Measurements from ENCODE around the gene TRIP11.

Gene TRIP11

DNA sequence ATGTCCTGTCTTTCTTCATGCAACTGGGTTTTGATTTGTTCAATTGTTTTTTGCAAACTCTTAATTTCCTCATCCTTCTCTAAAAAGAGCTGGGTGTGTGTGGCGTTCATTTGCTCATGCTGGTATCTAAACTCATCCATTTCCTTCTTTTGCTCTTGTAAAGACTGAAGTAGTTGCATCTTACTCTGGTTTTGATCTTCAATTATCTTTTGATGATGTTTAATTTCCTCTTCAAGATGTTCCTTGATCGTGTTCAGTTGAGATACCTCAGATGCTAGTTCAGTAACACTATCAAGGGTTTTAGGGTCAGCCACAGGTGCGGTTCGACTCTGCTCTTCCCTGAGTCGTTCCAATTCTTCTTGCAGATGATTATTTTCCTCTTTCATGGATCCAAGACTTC, 34.8 kb downstream of the TRIP11 start:
- Histone ChIP-seq H3K9me3 (replicated peaks; ENCODE audit: low read length) (no peaks in the 10 kb centered on the region), H3K4me1 (ENCODE audit: control insufficient read depth, insufficient read depth, low read length) (no peaks in the 10 kb centered on the region), H3K4me3 (ENCODE audit: low read length) (no peak overlapping the region), H3K4me2 (ENCODE audit: low read length) (no peak overlapping the region), H3K9ac (ENCODE audit: low read depth, low read length) (no peak overlapping the region), H3K27me3 (ENCODE audit: control insufficient read depth, insufficient read depth, low read length) (no peaks in the 10 kb centered on the region), H3K36me3 (ENCODE audit: insufficient read depth, low read length) (peaks cover 36% of the 10 kb centered on the region)

DNA sequence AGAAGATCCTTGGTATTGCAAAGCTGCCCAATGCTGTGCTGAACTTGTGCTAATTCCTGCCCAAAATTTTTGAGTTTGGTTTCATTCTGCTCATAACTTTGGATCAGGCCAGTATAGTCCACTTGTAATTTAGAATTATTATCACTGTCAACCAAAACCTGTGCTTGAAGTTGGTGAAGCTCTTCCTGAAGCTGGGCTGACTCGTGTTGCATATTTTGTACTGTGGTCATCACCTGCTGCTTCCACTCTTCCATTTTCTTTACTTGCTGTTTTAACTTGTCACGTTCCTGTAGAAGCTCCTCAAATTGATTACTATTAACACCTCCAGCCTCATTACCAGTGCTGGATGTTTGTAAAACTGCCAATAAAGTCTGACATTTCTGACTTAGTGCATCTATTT, 35.8 kb downstream of the TRIP11 start:
- Histone ChIP-seq H3K4me3 (ENCODE audit: low read length) (no peak overlapping the region), H3K4me1 (ENCODE audit: control insufficient read depth, insufficient read depth, low read length) (no peaks in the 10 kb centered on the region), H3K27me3 (ENCODE audit: control insufficient read depth, insufficient read depth, low read length) (no peaks in the 10 kb centered on the region)

DNA sequence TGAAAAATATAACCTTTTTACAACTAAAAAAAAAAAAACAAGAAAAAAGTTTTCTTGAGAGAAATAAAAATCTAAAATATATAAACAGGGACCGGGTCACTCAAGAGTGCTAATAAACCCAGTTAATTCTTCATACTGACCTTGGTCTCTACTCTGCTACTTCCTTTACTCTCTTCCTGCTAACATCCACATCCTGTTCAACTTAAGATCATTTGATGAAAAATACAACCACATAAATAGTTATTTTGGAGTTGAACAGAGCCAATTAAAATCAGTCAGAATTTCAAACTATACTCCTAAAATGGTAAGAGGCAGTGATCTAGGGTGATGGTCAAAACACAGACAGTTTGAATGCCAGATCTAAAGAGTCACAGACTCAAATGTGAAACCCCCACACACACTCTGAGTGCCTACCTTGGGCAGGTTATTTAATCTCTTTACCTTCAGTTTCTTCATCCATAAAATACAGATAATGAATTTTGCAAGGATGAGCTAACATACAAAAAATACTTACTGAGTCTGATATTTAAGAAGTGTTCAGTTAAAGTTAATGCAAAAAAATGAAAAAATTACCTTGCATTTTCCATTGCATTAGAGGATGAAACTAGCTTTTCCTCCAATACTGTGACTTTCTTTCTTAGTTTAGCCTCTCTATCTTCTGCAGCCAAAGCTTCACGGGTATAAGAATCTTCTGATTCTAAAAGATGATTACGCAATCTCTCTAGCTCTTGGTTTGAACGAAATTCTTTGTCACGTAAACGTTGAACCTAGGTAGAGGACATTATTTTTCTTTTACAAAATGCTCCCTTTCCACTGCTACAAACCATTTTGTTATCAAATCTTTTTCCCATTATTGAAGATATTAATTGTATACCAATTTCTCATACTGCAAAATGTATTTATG, 40.9 kb downstream of the TRIP11 start:
- Histone ChIP-seq H3K36me3 (ENCODE audit: insufficient read depth, low read length) (peaks cover 12% of the 10 kb centered on the region), H3K9ac (ENCODE audit: low read depth, low read length) (no peak overlapping the region)

More for the DNA sequence above, 35.8 kb downstream of the TRIP11 start:
- Histone ChIP-seq H3K36me3 (ENCODE audit: insufficient read depth, low read length) (peaks cover 40% of the 10 kb centered on the region), H3K9ac (ENCODE audit: low read depth, low read length) (no peak overlapping the region), H3K9me3 (replicated peaks; ENCODE audit: low read length) (no peaks in the 10 kb centered on the region), H3K4me2 (ENCODE audit: low read length) (no peak overlapping the region)

DNA sequence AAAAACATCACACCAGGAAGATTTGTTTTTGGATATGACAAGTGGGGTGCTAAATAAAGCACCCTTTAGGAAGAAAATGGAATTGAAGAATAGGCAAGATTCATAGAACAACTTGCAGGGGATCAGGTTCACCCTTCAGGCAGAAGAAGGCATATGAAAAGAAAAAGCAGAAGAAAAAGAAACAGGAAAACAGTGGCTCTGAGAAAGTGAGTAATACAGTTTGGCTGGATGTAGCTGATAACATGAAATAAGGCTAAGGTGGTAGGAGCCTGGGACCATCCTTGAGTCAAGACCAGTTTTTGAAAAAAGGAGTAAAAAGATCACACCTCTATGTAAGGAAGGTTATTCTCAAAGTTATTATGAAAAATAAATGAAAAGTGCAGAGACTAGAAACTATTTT, 42.4 kb downstream of the TRIP11 start:
- H3K36me3 ChIP-seq (ENCODE audit: insufficient read depth, low read length) = peaks cover 9% of the 10 kb centered on the region
- no peak overlapping the region for H3K4me3 ChIP-seq (ENCODE audit: low read length)
- no peaks in the 10 kb centered on the region for H3K27me3 ChIP-seq (ENCODE audit: control insufficient read depth, insufficient read depth, low read length)
- no peak overlapping the region for H3K4me2 ChIP-seq (ENCODE audit: low read length)
- no peaks in the 10 kb centered on the region for H3K9me3 ChIP-seq (replicated peaks; ENCODE audit: low read length)
- peak overlapping the region; percentile 8 for H3K9ac ChIP-seq (ENCODE audit: low read depth, low read length)
- peaks cover 12% of the 10 kb centered on the region for H3K4me1 ChIP-seq (ENCODE audit: control insufficient read depth, insufficient read depth, low read length)

More for the DNA sequence above, 40.9 kb downstream of the TRIP11 start:
- Histone ChIP-seq H3K4me2 (ENCODE audit: low read length) (no peak overlapping the region), H3K4me3 (ENCODE audit: low read length) (no peak overlapping the region), H3K9me3 (replicated peaks; ENCODE audit: low read length) (no peaks in the 10 kb centered on the region), H3K27me3 (ENCODE audit: control insufficient read depth, insufficient read depth, low read length) (no peaks in the 10 kb centered on the region), H3K4me1 (ENCODE audit: control insufficient read depth, insufficient read depth, low read length) (peaks cover 12% of the 10 kb centered on the region)

DNA sequence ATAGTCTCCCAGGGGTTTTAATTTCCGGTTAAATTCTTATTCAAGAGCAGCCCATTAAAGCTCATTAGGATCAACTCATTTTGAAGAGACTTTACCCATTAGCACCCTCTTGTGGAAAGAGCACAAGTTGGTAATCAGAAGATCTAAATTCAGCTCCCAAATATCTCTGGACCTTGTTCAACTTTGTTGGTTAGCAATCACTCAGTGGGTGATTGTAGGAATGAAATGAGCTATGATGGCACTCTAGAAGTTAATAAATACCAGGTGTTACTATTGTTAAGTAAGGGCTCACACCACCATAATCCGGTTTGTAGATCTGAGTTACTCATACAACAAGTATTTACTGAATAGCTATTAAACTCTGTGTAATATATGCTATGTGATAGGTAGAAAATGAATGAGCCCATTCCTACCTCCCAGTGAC, 42.9 kb downstream of the TRIP11 start:
- no peak overlapping the region for H3K4me2 ChIP-seq (ENCODE audit: low read length)
- no peaks in the 10 kb centered on the region for H3K9me3 ChIP-seq (replicated peaks; ENCODE audit: low read length)
- H3K27me3 ChIP-seq (ENCODE audit: control insufficient read depth, insufficient read depth, low read length) = no peaks in the 10 kb centered on the region
- H3K4me1 ChIP-seq (ENCODE audit: control insufficient read depth, insufficient read depth, low read length) = peaks cover 12% of the 10 kb centered on the region
- peak overlapping the region; percentile 8 for H3K9ac ChIP-seq (ENCODE audit: low read depth, low read length)
- H3K4me3 ChIP-seq (ENCODE audit: low read length) = no peak overlapping the region
- peaks cover 14% of the 10 kb centered on the region for H3K36me3 ChIP-seq (ENCODE audit: insufficient read depth, low read length)

DNA sequence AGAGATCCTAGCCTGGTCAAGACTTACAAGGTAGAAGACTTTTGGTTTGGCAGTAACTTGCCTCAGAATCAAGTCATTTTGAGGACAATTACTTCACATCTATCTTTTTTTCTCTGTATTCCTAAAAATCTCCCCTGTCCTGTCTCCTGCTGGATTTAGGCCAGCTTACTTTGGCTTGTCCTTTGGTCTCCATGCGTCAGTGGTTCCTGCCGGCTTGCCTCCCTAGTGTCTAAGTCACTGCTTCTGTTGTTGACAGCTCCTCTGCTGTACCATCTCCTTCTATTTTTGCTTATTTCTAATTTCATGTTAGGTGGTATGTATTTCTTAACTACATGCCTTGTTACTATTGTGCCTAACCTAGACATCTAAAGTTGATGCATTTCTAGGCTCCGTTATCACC, 52.7 kb downstream of the TRIP11 start:
- peaks cover 39% of the 10 kb centered on the region for H3K4me1 ChIP-seq (ENCODE audit: control insufficient read depth, insufficient read depth, low read length)
- H3K27me3 ChIP-seq (ENCODE audit: control insufficient read depth, insufficient read depth, low read length) = no peaks in the 10 kb centered on the region
- H3K4me3 ChIP-seq (ENCODE audit: low read length) = no peak overlapping the region
- peaks cover 36% of the 10 kb centered on the region for H3K36me3 ChIP-seq (ENCODE audit: insufficient read depth, low read length)
- H3K9me3 ChIP-seq (replicated peaks; ENCODE audit: low read length) = no peaks in the 10 kb centered on the region
- no peak overlapping the region for H3K9ac ChIP-seq (ENCODE audit: low read depth, low read length)
- H3K4me2 ChIP-seq (ENCODE audit: low read length) = no peak overlapping the region

DNA sequence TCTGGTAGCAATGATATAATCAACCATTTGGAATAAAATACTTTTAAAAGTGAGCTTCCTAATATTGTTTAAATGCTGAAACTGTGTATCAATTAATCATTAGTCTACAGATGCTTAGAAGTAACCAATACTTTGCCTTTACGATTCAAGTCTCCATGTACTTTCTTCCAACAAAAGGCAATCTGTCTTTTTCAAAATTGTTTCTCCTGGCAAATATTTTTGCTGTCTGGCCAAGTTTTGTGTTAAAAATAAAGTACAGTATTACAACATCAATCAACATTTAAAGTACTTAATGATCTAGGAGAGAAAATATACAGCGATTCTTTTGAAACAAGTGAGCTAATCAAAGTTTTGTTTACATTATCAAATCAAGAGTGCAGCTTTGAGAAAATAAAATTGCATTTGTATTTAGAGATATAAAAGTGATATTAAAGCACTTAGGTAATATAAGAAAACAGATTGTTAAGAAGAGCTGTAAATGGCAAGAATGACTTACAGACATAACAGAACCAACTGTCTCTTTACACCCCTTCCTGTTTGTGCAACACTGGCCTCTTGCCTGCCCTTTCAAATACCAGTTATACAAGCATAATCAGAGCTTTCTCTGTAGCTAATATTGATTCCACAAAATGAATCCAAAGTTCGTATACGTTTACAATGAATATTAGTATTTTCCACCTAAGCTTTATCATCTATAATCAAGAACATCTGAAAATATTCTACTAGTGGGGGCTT, 54.2 kb downstream of the TRIP11 start:
- peaks cover 39% of the 10 kb centered on the region for H3K4me1 ChIP-seq (ENCODE audit: control insufficient read depth, insufficient read depth, low read length)
- H3K27me3 ChIP-seq (ENCODE audit: control insufficient read depth, insufficient read depth, low read length) = no peaks in the 10 kb centered on the region
- H3K9ac ChIP-seq (ENCODE audit: low read depth, low read length) = peak overlapping the region; percentile 7
- no peaks in the 10 kb centered on the region for H3K9me3 ChIP-seq (replicated peaks; ENCODE audit: low read length)
- peak overlapping the region; percentile 52 for H3K4me2 ChIP-seq (ENCODE audit: low read length)
- peak overlapping the region; percentile 25 for H3K4me3 ChIP-seq (ENCODE audit: low read length)
- H3K36me3 ChIP-seq (ENCODE audit: insufficient read depth, low read length) = peaks cover 21% of the 10 kb centered on the region

DNA sequence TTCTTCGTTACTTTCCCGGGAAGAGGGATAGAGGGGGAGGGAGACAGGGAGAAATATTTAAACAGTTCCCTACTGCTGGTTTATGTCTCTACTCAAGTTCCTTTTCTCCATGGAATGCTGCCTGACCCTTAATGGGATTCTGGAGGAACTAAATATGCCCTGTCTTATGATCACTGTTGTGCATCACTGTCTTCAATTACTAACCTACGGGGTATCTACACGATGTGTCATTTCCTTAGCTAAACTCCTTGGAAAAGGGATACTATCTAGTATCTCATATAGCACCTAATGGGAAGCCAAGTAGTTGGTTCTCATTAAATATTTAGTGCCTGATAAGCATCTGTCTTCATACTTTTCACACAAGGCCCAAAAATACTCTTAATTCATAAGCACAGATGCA, 54.9 kb downstream of the TRIP11 start:
- Histone ChIP-seq H3K9ac (ENCODE audit: low read depth, low read length) (peak overlapping the region; percentile 11), H3K27me3 (ENCODE audit: control insufficient read depth, insufficient read depth, low read length) (no peaks in the 10 kb centered on the region), H3K9me3 (replicated peaks; ENCODE audit: low read length) (no peaks in the 10 kb centered on the region), H3K4me1 (ENCODE audit: control insufficient read depth, insufficient read depth, low read length) (peaks cover 44% of the 10 kb centered on the region), H3K36me3 (ENCODE audit: insufficient read depth, low read length) (peaks cover 21% of the 10 kb centered on the region), H3K4me2 (ENCODE audit: low read length) (peak overlapping the region; percentile 52), H3K4me3 (ENCODE audit: low read length) (no peak overlapping the region)

DNA sequence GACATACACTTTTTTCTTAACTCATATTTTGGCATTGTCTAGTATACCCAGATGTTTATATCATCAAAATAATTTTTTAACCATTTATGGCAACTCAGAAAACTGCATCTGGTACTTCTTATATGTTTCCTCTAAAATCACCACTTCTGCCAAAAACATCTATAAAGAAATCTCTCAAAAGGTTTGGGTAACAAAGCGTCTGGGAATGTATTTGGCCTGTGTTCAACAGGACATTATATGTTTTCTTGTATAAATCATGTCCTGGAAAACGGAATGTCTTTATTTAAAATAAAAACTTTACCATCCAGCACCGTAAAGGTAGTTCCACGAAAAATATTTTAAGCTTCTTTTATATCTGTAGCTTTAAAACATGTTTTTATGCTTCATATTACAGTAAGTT, 56.3 kb downstream of the TRIP11 start:
- H3K4me1 ChIP-seq (ENCODE audit: control insufficient read depth, insufficient read depth, low read length) = peaks cover 52% of the 10 kb centered on the region
- H3K4me3 ChIP-seq (ENCODE audit: low read length) = no peak overlapping the region

DNA sequence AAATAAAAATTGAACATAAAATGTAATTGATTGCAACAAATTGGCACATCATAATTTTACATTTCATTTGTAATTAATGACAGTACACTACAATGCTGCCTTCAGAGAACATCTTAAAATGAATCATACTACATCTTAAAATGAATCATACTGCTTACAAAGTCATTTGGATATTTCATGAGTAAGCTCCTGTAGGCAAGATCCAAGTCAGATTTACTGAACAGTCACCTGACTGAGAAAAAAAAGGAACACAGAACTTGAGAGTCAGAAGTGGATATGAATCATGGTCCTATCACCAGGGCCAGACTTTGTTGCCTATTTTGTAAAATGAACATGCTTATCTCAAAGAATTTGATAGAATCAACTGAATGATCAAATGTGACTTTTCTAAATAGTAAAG, 59.7 kb downstream of the TRIP11 start:
- H3K4me3 ChIP-seq (ENCODE audit: low read length) = no peak overlapping the region
- H3K27me3 ChIP-seq (ENCODE audit: control insufficient read depth, insufficient read depth, low read length) = no peaks in the 10 kb centered on the region
- H3K4me2 ChIP-seq (ENCODE audit: low read length) = peak overlapping the region; percentile 60
- no peaks in the 10 kb centered on the region for H3K9me3 ChIP-seq (replicated peaks; ENCODE audit: low read length)
- H3K4me1 ChIP-seq (ENCODE audit: control insufficient read depth, insufficient read depth, low read length) = peaks cover 56% of the 10 kb centered on the region
- peak overlapping the region; percentile 15 for H3K9ac ChIP-seq (ENCODE audit: low read depth, low read length)
- H3K36me3 ChIP-seq (ENCODE audit: insufficient read depth, low read length) = no peaks in the 10 kb centered on the region

More for the DNA sequence above, 56.3 kb downstream of the TRIP11 start:
- H3K36me3 ChIP-seq (ENCODE audit: insufficient read depth, low read length) = peaks cover 21% of the 10 kb centered on the region
- no peaks in the 10 kb centered on the region for H3K27me3 ChIP-seq (ENCODE audit: control insufficient read depth, insufficient read depth, low read length)
- H3K9me3 ChIP-seq (replicated peaks; ENCODE audit: low read length) = no peaks in the 10 kb centered on the region
- H3K4me2 ChIP-seq (ENCODE audit: low read length) = peak overlapping the region; percentile 30
- H3K9ac ChIP-seq (ENCODE audit: low read depth, low read length) = no peak overlapping the region

DNA sequence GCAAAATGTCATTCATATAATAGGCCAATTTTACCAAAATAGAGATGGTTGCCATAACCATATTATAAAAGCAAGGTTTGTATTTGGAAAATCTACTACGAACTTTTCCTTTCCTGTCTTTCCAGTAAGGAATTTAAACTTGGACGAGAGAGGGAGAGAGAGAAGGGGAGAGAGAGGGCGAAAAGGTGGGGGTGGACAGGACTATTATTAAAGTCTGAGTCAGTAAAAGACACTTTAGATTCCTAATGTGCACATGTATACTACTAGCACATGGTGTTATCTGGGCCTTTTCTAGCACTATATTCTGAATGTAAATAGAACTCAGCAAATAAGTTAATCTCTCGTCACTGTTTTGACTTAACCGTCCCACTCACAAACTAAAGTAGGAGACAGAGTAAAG, 62.0 kb downstream of the TRIP11 start:
- Histone ChIP-seq H3K4me3 (ENCODE audit: low read length) (no peak overlapping the region), H3K27me3 (ENCODE audit: control insufficient read depth, insufficient read depth, low read length) (no peaks in the 10 kb centered on the region), H3K9ac (ENCODE audit: low read depth, low read length) (no peak overlapping the region), H3K9me3 (replicated peaks; ENCODE audit: low read length) (no peaks in the 10 kb centered on the region), H3K36me3 (ENCODE audit: insufficient read depth, low read length) (peaks cover 11% of the 10 kb centered on the region), H3K4me2 (ENCODE audit: low read length) (no peak overlapping the region), H3K4me1 (ENCODE audit: control insufficient read depth, insufficient read depth, low read length) (peaks cover 34% of the 10 kb centered on the region)
